MM.1S (cell line): ENCODE results near the gene LBH.

Experiments
- DNase-seq: peaks from one replicate; pipeline ENCODE4 v3.0.0-alpha.2; 2015
- H2AFZ ChIP-seq: fragments of 300-600 bp; sonication (generic); 2 replicates; pipeline ENCODE4 v1.6.0; 2016; ENCODE audit warnings: antibody characterized with exemption, low read length
- H3F3A ChIP-seq: fragments of 300-600 bp; sonication (generic); 2 replicates; pipeline ENCODE4 v1.6.1; 2016; ENCODE audit warnings: mild to moderate bottlenecking, antibody characterized with exemption, low read length, moderate library complexity, mixed read lengths; ENCODE audit not compliant: insufficient read depth
- H3K27ac ChIP-seq: fragments of 300-600 bp; sonication (generic); 2 replicates; pipeline ENCODE4 v1.5.1; 2016; ENCODE audit warnings: mild to moderate bottlenecking, low read length
- H3K27me3 ChIP-seq: fragments of 300-600 bp; sonication (generic); replicated peaks from 2 replicates; pipeline ENCODE4 v1.6.0; 2016; ENCODE audit warnings: low read length; ENCODE audit not compliant: insufficient read depth
- H3K36me3 ChIP-seq: fragments of 300-600 bp; sonication (generic); replicated peaks from 2 replicates; pipeline ENCODE4 v1.6.1; 2016; ENCODE audit warnings: mild to moderate bottlenecking, low read length, mixed read lengths; ENCODE audit not compliant: insufficient read depth
- H3K4me1 ChIP-seq: fragments of 300-600 bp; sonication (generic); 2 replicates; pipeline ENCODE4 v1.6.1; 2016; ENCODE audit warnings: low read length, mixed read lengths
- H3K4me2 ChIP-seq: fragments of 300-600 bp; sonication (generic); 2 replicates; pipeline ENCODE4 v1.6.0; 2016; ENCODE audit warnings: low read depth, low read length
- H3K4me3 ChIP-seq: fragments of 300-600 bp; sonication (generic); 2 replicates; pipeline ENCODE4 v1.5.1; 2016; ENCODE audit warnings: low read length, mixed read lengths
- H3K79me2 ChIP-seq: fragments of 300-600 bp; sonication (generic); 2 replicates; pipeline ENCODE4 v1.6.1; 2016; ENCODE audit warnings: mixed run types, low read length, mixed read lengths
- H3K9ac ChIP-seq: fragments of 300-600 bp; sonication (generic); 2 replicates; pipeline ENCODE4 v1.6.1; 2016; ENCODE audit warnings: low read length, mixed read lengths
- H3K9me2 ChIP-seq: fragments of 300-600 bp; sonication (generic); replicated peaks from 2 replicates; pipeline ENCODE4 v1.6.1; 2016; ENCODE audit warnings: mild to moderate bottlenecking, low read length, mixed read lengths; ENCODE audit not compliant: insufficient read depth
- H3K9me3 ChIP-seq: fragments of 300-600 bp; sonication (generic); replicated peaks from 2 replicates; pipeline ENCODE4 v1.6.1; 2016; ENCODE audit warnings: mild to moderate bottlenecking, low read length, mixed read lengths; ENCODE audit not compliant: insufficient read depth
- H4K20me1 ChIP-seq: fragments of 300-600 bp; sonication (generic); 2 replicates; pipeline ENCODE4 v1.6.1; 2016; ENCODE audit warnings: mild to moderate bottlenecking, low read length, moderate library complexity, mixed read lengths; ENCODE audit not compliant: insufficient read depth
- EZH2 ChIP-seq: fragments of 300-600 bp; sonication (generic); optimal IDR thresholded peaks from 2 replicates; pipeline ENCODE3; 2017; ENCODE audit warnings: low read depth, mild to moderate bottlenecking, antibody characterized with exemption, low read length, mixed read lengths
- EZH2phosphoT487 ChIP-seq: fragments of 300-600 bp; sonication (generic); IDR thresholded peaks from 2 replicates; pipeline ENCODE4 v1.6.1; 2018; ENCODE audit warnings: antibody characterized with exemption, low read length
- TF ChIP-seq, protein P1 (sequence below): fragments of 300-600 bp; sonication (generic); IDR thresholded peaks from 2 replicates; pipeline ENCODE4 v1.5.1; 2016; ENCODE audit warnings: antibody characterized with exemption, low read length, mixed read lengths

Gene LBH

DNA sequence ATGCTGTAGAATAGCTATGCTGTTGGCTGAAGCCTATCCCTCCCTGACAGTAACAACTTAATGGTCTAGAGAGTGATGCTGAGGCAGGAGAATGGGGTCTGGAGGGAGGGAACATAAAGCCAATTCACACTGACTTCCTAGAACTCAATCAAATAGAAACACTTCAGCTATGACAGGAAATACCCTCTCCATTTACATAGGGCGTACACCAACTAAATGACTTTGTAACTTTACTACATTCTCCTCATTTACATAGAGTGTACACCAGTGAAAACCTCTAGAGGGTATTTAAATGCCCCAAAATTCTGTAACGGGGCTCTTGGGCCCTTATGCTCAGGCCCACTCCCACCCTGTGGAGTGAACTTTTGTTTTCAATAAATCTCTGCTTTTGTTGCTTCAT, 43.0 kb upstream of the LBH start:
- Histone ChIP-seq H3K9me3 (no peaks in the 10 kb centered on the region), H3K4me2 (no peak overlapping the region), H4K20me1 (no peaks in the 10 kb centered on the region), H3K79me2 (no peaks in the 10 kb centered on the region), H3F3A (no peaks in the 10 kb centered on the region), H3K9ac (no peak overlapping the region), H3K9me2 (no peaks in the 10 kb centered on the region), H3K4me1 (no peaks in the 10 kb centered on the region), H3K36me3 (no peaks in the 10 kb centered on the region), H3K27ac (no peak overlapping the region), H3K27me3 (no peaks in the 10 kb centered on the region), H3K4me3 (no peak overlapping the region), H2AFZ (no peak overlapping the region)
- no peak for DNase-seq
- TF ChIP-seq, protein P1, sequence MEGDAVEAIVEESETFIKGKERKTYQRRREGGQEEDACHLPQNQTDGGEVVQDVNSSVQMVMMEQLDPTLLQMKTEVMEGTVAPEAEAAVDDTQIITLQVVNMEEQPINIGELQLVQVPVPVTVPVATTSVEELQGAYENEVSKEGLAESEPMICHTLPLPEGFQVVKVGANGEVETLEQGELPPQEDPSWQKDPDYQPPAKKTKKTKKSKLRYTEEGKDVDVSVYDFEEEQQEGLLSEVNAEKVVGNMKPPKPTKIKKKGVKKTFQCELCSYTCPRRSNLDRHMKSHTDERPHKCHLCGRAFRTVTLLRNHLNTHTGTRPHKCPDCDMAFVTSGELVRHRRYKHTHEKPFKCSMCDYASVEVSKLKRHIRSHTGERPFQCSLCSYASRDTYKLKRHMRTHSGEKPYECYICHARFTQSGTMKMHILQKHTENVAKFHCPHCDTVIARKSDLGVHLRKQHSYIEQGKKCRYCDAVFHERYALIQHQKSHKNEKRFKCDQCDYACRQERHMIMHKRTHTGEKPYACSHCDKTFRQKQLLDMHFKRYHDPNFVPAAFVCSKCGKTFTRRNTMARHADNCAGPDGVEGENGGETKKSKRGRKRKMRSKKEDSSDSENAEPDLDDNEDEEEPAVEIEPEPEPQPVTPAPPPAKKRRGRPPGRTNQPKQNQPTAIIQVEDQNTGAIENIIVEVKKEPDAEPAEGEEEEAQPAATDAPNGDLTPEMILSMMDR, result no peak
- TF ChIP-seq EZH2 (no peak), EZH2phosphoT487 (no peak)

- H3K27me3 ChIP-seq, result no peaks in the 10 kb centered on the region
- DNase-seq, result no peak
- TF ChIP-seq EZH2phosphoT487 (no peak), EZH2 (no peak)
- TF ChIP-seq, protein P1, result no peak
- H3F3A ChIP-seq, result no peaks in the 10 kb centered on the region
- no peak overlapping the region for H3K27ac ChIP-seq
- no peak overlapping the region for H3K9ac ChIP-seq
- H3K4me1 ChIP-seq, result no peaks in the 10 kb centered on the region
- no peaks in the 10 kb centered on the region for H3K9me3 ChIP-seq
- no peaks in the 10 kb centered on the region for H4K20me1 ChIP-seq
- H3K4me2 ChIP-seq, result no peak overlapping the region
- H2AFZ ChIP-seq, result no peak overlapping the region
- no peaks in the 10 kb centered on the region for H3K36me3 ChIP-seq
- H3K9me2 ChIP-seq, result no peaks in the 10 kb centered on the region
- H3K79me2 ChIP-seq, result no peaks in the 10 kb centered on the region
- no peak overlapping the region for H3K4me3 ChIP-seq
Measured at GRCh38 chr2:30190637-30191036, 40.7 kb upstream of the LBH start.

DNA sequence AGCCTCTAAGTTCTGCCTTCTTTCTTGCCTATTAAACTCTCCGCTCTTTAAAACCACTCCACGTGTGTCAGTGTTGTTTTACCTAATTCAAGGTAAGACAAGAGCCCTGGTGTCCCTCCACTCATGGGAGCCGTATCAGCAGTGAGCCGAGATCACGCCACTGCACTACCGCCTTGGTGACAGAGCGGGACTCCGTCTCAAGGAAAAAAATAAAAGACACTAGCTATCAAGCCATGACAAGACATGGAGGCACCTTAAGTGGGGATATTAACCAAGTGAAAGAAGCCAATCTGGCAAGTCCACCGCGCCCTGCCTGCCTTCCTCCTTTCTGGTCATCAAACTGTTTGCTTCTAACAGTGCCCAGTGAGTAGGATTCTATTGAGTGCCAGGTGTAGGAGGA, 40.2 kb upstream of the LBH start:
- no peak for TF ChIP-seq EZH2phosphoT487
- TF ChIP-seq EZH2, result no peak
- H3K4me2 ChIP-seq, result no peak overlapping the region

DNA sequence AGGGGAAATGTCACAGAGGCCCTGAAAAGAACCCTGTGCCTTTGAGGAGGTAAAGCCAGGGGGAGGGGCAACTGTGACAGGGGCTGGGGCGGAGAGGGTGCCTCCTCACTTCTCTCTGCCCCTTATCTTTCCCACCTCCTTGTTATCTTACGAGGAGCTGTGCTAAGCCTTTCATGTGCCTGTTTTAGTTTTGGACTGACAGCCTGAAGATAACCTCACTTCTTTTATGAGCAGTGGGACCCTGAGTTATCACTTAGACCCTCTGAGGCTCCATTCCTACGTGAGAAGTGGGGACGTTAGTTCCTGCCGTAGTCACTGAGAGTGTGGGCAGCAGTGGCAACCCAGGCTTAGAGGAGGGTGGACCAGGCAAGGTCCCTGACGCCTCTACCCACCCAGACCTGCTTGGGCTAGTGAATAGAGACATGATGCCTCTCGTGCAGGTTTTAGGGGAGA, 39.5 kb upstream of the LBH start:
- no peaks in the 10 kb centered on the region for H3K9me2 ChIP-seq
- H3K27ac ChIP-seq, result no peak overlapping the region
- H2AFZ ChIP-seq, result no peak overlapping the region
- TF ChIP-seq, protein P1, result no peak
- TF ChIP-seq EZH2, result no peak
- TF ChIP-seq EZH2phosphoT487, result no peak
- no peak overlapping the region for H3K9ac ChIP-seq
- H3K36me3 ChIP-seq, result no peaks in the 10 kb centered on the region
- no peaks in the 10 kb centered on the region for H3F3A ChIP-seq
- no peaks in the 10 kb centered on the region for H3K9me3 ChIP-seq
- no peaks in the 10 kb centered on the region for H4K20me1 ChIP-seq
- H3K4me2 ChIP-seq, result no peak overlapping the region
- H3K4me1 ChIP-seq, result no peaks in the 10 kb centered on the region
- no peaks in the 10 kb centered on the region for H3K79me2 ChIP-seq
- no peaks in the 10 kb centered on the region for H3K27me3 ChIP-seq
- DNase-seq, result no peak
- no peak overlapping the region for H3K4me3 ChIP-seq

More for the DNA sequence above, 40.2 kb upstream of the LBH start:
- Histone ChIP-seq H3K9me2 (no peaks in the 10 kb centered on the region), H2AFZ (no peak overlapping the region), H3K27ac (no peak overlapping the region), H3K27me3 (no peaks in the 10 kb centered on the region), H3K9me3 (no peaks in the 10 kb centered on the region), H3K4me1 (no peaks in the 10 kb centered on the region), H3K4me3 (no peak overlapping the region), H3F3A (no peaks in the 10 kb centered on the region), H3K36me3 (no peaks in the 10 kb centered on the region), H3K79me2 (no peaks in the 10 kb centered on the region), H3K9ac (no peak overlapping the region), H4K20me1 (no peaks in the 10 kb centered on the region)
- DNase-seq, result no peak
